ENCODE results near the gene ZBED3. TPM values are rescaled to one million over a fixed set of nuclear protein-coding genes. Genes with fewer than 3 reads are reported as not detected.

The ZBED3 gene
- total and polyA plus RNA-seq, 9 of the 15 experiments (the other 6 are each of a cell fraction or from before 2014, with no cell fraction given): 0.01 to 0.03 (median 0.01) TPM; not detected in 5

DNA sequence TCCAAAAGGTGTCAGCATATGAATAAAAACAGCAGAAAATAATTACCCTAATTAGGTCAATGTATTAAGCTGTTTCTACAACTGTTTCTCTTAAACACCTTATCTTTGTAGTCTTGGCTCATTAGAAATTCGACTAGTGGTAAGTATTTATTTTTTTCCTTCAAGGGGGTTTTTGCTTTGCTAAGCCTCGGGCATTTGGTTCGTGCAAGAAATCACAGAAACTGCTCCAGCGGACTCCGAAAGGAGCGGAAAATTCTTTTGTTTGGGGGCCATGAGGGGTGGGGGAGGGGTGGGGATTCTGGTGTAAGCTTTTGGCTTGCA, 757 bp downstream of the ZBED3 start:
- CTCF ChIA-PET (ENCODE audit: low intra/inter-chr PET ratio): no interaction called here

More for the DNA sequence above, 757 bp downstream of the ZBED3 start:
- DNase-seq (ENCODE audit: extremely low read depth in 1 of 4, low spot score in 3 of 4) (no peak), ATAC-seq (no peak), FAIRE-seq (no peak)
- POLR2A ChIA-PET: interaction anchor here (1.5 kb wide), 1 partner anchor 16 kb away, joined by 4 read pairs; no protein-coding TSS in a partner anchor
- 41% methylated on average over 6 of the region's 6 CpGs for WGBS (ENCODE audit: insufficient coverage, low coverage, missing lambda C conversion rate)
- Histone ChIP-seq H3K79me2 (ENCODE audit: control insufficient read depth, insufficient read depth, low read length) (no peaks in the 10 kb centered on the region), H3K4me3 (no peak overlapping the region), H3K9me1 (ENCODE audit: control insufficient read depth, insufficient read depth, low read length) (no peaks in the 10 kb centered on the region), H3K4me1 (replicated peaks in 1 of 2; ENCODE audit: control insufficient read depth in 2 of 2, insufficient read depth in 2 of 2, low read length in 2 of 2) (peaks cover 0 to 5% of the 10 kb centered on the region in 2 experiments; a peak in 1 of 5 replicates), H3K27ac (ENCODE audit: extremely low read depth, low read depth, low read length) (no peak overlapping the region), H3K9me3 (replicated peaks; ENCODE audit: control insufficient read depth, insufficient read depth, low read depth, low read length) (no peaks in the 10 kb centered on the region), H3K36me3 (ENCODE audit: control insufficient read depth, insufficient read depth, low read length) (no peaks in the 10 kb centered on the region), H4K20me1 (replicated peaks; ENCODE audit: control insufficient read depth, insufficient read depth, low read length) (no peaks in the 10 kb centered on the region), H2AFZ (ENCODE audit: low read depth, low read length) (no peak overlapping the region), H3K9ac (ENCODE audit: insufficient read depth in 1 of 2, low read depth in 2 of 2, low read length in 2 of 2) (no peak overlapping the region), H3K4me2 (ENCODE audit: insufficient read depth, low read length) (no peak overlapping the region), H3K27me3 (ENCODE audit: control insufficient read depth in 2 of 2, insufficient read depth in 2 of 2, low read length in 2 of 2) (peaks cover 3 to 20% of the 10 kb centered on the region in 2 experiments; a peak in 4 of 5 replicates)
- TF ChIP-seq MXI1 (IDR thresholded peaks at IDR 0.05; ENCODE audit: low read depth, low read length) (no peak), C11orf30 (IDR thresholded peaks at IDR 0.05; ENCODE audit: low read depth) (no peak), ZNF57 (CRISPR knock-in tag; IDR thresholded peaks at IDR 0.05) (no peak), ZBED1 (IDR thresholded peaks at IDR 0.05) (no peak), PPARD (CRISPR knock-in tag; IDR thresholded peaks at IDR 0.05) (no peak), KLF10 (CRISPR knock-in tag; IDR thresholded peaks at IDR 0.05) (no peak), ILF3 (IDR thresholded peaks at IDR 0.05; ENCODE audit: borderline replicate concordance) (no peak)
- TF ChIP-seq, protein P1, sequence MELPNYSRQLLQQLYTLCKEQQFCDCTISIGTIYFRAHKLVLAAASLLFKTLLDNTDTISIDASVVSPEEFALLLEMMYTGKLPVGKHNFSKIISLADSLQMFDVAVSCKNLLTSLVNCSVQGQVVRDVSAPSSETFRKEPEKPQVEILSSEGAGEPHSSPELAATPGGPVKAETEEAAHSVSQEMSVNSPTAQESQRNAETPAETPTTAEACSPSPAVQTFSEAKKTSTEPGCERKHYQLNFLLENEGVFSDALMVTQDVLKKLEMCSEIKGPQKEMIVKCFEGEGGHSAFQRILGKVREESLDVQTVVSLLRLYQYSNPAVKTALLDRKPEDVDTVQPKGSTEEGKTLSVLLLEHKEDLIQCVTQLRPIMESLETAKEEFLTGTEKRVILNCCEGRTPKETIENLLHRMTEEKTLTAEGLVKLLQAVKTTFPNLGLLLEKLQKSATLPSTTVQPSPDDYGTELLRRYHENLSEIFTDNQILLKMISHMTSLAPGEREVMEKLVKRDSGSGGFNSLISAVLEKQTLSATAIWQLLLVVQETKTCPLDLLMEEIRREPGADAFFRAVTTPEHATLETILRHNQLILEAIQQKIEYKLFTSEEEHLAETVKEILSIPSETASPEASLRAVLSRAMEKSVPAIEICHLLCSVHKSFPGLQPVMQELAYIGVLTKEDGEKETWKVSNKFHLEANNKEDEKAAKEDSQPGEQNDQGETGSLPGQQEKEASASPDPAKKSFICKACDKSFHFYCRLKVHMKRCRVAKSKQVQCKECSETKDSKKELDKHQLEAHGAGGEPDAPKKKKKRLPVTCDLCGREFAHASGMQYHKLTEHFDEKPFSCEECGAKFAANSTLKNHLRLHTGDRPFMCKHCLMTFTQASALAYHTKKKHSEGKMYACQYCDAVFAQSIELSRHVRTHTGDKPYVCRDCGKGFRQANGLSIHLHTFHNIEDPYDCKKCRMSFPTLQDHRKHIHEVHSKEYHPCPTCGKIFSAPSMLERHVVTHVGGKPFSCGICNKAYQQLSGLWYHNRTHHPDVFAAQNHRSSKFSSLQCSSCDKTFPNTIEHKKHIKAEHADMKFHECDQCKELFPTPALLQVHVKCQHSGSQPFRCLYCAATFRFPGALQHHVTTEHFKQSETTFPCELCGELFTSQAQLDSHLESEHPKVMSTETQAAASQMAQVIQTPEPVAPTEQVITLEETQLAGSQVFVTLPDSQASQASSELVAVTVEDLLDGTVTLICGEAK (IDR thresholded peaks at IDR 0.05): no peak
- TF ChIP-seq, protein P1 (CRISPR knock-in tag; IDR thresholded peaks at IDR 0.05): no peak
- TF ChIP-seq, protein P2, sequence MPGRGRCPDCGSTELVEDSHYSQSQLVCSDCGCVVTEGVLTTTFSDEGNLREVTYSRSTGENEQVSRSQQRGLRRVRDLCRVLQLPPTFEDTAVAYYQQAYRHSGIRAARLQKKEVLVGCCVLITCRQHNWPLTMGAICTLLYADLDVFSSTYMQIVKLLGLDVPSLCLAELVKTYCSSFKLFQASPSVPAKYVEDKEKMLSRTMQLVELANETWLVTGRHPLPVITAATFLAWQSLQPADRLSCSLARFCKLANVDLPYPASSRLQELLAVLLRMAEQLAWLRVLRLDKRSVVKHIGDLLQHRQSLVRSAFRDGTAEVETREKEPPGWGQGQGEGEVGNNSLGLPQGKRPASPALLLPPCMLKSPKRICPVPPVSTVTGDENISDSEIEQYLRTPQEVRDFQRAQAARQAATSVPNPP (IDR thresholded peaks at IDR 0.05; ENCODE audit: borderline replicate concordance, insufficient read depth, insufficient read length): no peak
- BruUV-seq (replicated peaks): no TSS peak
- intact Hi-C loops (cut with micrococcal nuclease) (no loop called here), in situ Hi-C loops (cut with MboI) (no loop called here)

All from K562 (cell line).